ENCODE data around the gene LARP4B.
A peak's percentile ranks its signal among the peaks of the same experiment; 100 is the strongest.
"Not testable (repeated sequence)": the region's sequence is repeated elsewhere in the genome, so short reads cannot be mapped to it uniquely, and the experiment has no call there.

LARP4B gene

DNA sequence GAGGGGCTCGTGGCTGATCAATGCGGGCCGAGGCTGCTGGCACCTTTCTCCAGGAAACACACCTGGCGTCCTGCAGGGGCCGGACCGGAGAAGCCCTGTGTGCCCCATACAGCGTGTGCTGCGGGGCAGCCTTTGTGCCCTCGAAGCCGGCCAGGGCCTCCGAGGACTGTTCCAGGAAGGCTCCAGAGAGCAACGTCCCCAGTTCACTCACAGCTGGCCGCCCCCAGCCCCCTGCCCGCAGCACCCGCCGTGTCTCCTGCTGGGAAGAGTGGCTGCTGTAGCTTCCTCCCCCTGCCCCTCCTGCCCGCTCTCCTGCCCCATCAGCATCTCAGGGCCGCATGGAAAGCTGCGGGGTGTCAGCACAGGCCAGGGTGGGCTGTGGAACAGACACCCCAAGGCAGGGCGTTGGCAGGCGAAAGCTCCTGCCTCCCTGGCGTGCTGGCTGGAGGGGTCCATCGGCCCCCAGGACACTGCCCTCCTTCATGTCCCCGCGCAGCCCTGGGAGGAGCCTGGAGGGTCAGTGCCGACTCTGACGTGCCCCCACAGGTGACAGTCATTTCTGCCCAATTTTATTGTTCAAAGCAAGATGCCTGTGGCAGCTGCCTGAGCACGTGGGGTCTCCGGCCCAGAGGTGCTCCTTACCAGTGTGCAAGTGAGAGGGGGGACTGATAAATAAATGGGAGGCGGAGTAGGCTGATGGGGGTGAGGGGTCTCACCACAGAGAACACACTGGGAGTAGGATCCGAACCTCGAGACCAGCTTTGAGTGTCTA lies 146.2 kb downstream of the LARP4B start:
- no peak for DNase-seq

DNA sequence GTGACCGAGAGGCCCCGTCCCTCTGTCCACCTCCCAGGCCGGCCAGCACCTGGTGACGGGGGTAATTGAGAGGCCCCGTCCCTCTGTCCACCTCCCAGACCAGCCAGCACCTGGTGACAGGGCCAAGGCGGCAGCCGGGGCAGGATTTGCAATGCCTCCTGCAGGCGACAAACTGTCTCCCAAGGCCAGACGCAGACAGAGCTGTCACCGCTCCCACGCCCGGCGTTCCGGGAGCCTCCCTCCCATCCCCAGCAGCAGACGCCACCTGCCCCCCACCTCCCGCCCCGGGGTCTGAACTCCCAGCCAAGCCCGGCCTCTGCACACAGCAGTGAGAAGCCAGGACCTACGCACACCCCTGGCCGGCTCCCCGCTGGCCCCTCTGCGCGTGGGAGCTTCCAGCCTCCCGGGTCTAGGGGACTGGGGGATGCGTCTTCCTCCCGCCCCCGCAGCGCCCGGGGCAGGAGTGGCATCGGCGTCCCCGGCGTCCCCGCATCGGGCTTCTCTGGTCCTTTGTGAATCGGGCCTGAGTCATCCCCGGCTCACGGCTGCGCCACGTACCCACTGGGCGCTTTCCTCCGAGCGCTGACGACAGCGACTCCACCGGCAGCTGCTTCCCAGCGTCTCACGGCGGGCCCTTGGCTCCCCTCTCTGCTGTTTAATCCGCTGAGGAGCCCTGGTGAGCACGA lies 147.0 kb downstream of the LARP4B start:
- peak; percentile 21 for DNase-seq

DNA sequence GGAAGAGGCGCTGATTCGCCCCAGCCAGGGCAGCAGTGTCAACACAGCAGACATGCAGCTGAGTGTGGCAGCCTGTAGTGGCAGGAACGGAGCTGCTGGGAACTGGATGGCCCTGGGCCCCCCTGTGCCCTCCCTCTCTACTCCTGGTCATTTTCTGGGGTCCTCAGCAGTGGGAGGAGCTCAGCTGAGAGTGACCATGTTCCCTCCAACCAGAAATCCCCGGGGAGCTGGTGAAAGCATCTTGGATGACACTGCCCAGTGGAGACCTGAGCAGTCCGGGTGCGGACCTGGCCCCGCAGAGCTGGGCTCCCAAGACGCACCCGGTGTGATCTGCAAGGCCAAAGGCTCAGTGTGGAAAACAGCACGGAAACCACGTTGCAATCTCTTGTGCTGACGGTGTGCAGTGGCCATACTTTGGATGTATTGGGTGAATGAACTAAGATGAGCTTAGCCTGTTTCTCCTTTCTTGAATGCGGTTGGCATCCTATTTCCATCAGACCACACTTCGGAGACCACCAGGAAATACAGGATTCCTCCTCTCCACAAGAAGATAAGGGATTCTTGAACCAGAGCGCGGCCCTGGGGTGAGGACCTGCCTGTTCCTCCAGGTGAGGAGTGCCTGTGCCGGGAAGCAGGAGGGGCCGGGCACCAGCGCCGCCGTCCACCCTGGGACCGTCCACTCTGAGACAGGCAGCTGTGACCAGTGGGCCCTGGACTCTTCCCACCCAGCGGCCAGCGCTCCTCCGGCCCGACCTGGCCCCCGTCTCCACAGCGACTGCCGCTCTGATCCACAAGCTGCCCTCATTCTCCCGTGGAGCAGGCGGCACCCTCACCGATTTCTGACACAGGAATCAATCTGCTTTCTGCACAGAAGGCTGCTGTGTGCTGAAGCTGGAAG lies 148.5 kb downstream of the LARP4B start:
- DNase-seq: no peak

GRCh38 chr10:780536-781524 lies 150.7 kb downstream of the LARP4B start:
- no peak for DNase-seq

DNA sequence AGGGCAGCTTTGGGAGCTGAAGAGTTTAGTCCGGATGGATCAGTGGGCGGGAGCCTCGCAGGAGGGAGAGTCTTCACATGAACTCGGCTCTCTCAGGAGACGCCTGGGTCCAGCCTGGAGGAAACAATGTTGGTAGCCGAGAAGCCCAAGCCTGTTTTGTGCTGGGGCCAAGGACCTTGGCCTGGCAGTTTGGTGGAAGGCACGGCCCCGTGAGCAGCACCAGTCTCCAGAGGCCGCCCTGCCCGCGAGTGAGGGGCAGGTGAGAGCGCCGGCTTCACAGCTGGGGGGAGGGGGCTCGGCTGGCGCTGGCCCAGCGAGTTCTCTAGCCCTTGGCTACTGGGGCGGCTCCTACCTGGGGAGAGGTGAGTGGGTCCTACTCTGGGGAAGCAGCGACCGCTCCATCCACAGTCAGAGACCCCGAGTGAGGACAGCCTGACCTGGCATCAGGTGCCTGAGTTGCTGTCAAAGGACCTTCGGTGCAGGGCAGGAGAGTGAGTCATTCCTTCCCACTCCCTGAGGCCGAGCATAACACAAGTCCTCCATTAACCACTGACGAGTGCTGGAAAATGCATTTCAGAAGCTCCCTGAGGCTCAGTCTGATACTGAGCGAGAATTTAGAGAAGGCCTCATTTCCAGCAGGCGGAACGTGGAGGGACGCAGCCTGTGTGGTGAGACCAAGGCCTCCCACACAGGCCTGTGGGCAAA lies 152.7 kb downstream of the LARP4B start:
- no peak for DNase-seq

DNA sequence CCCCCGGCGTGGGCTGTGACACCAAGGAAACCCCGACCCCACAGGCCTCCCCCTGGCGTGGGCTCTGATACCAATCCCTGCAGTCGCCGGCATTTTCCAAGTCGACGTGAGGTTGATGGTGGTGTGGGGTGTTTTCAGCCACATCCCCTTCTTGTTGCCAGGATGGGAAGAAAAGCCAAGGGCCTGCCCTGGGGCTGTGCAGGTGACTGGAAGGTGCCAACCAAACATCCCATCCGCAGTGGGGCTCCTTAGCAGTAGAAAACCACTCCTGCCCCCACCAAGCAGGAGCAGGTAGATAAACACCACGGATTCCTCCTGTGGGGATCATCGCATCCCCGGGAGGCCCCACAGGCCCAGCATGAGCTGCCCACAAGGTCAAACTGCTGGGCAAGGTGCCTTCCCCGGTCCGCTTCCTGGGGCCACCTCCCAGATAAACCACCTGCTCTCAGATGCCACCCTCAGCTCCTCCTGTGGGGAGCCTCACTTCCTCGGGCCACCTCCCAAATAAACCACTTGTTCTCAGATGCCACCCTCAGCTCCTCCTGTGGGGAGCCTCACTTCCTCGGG lies 153.5 kb downstream of the LARP4B start:
- no peak for DNase-seq

DNA sequence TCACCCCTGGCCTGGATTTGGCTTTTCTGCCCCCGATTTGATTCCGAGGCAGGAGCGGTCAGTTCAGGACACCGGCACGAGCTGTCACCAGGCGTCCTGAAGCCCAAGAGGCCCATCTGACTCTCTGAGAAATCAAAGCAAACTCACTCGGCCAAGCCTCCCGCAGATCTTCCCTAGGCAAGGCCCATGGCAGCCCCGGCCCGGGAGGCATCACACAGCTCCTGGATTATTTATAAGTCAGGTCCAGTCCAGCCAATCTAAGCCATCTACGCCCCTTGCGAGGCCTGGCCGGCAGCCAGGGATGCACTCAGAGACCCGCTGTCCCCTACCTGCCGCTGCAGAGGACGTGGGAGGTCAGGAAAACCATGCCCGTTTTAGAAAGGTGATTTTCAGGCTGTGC lies 154.7 kb downstream of the LARP4B start:
- no peak for DNase-seq

DNA sequence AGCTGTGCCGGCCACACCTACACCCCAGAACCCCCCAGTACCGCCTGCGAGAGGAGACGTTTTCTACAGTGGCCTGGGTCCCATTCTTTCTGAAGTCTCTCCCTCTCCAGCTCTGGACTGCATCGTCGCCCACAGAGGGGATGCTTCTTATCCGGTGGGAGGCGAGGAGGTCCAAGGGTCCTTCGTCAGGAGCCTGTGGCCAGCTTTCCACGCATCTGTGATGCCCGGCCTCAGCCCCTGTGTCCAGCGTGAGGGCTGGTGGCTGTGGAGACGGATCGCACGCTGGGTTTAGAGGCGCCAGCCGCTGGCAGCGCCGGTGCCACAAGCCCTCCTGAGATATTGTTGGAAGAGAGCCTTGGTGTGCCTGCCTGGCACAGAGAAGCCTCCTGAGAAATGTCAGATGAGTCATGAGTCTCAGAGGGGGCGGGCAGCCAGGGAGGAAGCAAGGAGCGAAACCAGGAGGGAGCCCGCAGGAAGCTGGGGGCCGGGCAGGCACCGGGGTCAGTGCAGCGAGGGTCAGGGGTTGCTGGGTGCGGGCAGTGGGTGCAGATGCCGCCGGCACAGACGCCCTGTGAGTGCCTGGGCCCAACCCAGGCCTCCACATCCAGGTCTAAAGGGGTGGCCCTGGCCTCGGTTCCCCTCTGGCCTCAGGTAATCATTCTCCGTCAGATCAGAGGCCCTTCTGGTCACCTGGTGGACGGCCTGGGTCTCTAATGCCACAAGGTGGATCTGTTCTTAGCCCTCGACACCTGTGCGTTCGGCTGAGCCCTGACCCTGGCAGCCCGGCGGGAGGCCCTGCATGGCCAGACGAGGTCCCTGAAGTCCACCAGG lies 156.0 kb downstream of the LARP4B start:
- peak; percentile 6 for DNase-seq

GRCh38 chr10:774661-775244 lies 156.8 kb downstream of the LARP4B start:
- DNase-seq: no peak

DNA sequence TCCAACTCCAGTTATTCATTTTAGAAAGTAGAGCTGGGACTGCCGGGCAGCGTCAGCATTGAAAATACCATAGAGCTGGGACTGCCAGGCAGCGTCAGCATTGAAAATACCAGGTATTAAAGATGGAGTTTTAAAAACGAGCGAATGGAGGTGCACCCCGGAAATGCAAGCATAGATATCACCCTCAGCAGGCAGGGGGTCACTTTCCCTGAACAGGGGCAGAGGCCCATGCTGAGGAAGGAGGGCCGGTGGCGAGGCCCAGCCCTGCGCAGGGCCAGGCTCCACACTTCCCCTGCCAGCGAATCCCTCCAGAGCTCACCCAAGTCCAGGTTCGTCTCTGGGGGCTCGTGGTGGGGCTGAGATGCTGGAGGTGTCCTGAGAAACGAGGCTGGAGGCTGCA lies 157.3 kb downstream of the LARP4B start:
- DNase-seq: no peak

DNA sequence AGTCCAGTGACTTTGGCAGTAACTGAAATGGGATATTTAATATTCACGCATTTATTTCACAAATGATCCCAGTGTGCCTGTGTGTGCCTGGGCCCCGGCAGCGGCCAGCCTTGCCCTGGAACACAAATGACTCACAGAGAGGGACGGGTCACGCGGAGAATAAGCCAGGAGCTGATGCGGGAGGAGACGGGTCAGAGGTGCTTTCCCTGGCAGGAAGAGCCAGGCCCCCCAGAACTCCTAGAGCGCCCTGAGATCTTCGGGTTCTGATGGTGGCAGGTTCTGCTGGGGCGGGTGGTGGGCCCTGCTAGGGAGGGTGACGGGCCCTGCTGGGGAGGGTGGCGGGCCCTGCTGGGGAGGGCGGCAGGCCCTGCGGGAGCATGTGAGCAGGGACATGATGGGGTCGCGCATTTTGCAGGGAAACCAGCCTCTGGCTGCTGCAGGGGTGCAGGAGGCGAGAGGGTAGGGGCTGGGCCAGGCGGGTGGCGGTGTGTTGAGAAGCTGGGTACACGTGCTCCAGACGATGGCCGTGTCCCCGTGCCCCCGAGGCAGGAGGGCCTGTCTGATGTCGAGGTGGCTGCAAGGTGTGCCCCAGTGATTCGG lies 157.8 kb downstream of the LARP4B start:
- DNase-seq: no peak

GRCh38 chr10:772227-772637 lies 159.3 kb downstream of the LARP4B start:
- DNase-seq: no peak

DNA sequence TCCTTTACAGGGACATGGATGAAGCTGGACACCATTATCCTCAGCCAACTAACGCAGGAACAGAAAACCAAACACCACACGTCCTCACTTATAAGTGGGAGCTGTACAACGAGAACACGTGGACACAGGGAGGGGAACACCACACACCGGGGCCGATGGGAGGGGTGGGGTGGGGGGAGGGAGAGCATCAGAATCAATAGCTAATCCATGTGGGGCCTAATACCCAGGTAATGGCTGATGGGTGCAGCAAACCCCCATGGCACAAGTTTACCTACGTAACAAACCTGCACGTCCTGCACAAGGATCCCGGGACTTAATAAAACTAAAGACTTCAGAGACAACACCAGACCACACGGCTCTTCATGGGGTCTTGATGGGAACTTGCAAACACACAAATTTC lies 159.9 kb downstream of the LARP4B start:
- DNase-seq: no peak

GRCh38 chr10:770975-771374 lies 160.5 kb downstream of the LARP4B start:
- DNase-seq: no peak

DNA sequence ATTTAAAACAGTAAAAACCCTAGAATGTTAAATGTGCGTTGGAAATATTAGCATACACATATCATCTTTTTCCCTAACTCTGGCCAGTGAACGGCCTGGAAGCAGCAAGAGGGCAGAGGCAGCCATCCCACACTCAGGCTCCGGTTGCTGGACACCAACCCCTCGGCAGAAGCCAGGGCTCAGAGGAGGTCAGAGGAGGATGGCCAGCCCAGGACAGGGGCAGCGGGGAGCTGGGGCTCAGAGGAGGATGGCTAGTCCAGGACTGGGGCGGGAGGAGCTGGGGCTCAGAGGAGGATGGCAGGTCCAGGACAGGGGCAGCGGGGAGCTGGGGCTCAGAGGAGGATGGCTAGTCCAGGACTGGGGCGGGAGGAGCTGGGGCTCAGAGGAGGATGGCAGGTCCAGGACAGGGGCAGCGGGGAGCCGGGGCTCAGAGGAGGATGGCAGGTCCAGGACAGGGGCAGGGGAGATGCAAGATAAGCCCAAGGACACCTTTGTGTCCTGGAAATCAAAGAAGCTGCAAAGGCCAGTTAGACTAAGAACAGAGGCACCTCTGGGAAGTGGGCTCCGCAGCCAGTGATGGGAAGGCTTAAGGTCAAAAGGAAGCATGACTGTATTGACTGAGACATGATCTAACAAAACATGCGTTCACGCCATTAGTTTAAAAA lies 161.3 kb downstream of the LARP4B start:
- not testable (repeated sequence) for DNase-seq

GRCh38 chr10:767794-768193 lies 163.7 kb downstream of the LARP4B start:
- DNase-seq: no peak

GRCh38 chr10:767211-767610 lies 164.3 kb downstream of the LARP4B start:
- no peak for DNase-seq

DNA sequence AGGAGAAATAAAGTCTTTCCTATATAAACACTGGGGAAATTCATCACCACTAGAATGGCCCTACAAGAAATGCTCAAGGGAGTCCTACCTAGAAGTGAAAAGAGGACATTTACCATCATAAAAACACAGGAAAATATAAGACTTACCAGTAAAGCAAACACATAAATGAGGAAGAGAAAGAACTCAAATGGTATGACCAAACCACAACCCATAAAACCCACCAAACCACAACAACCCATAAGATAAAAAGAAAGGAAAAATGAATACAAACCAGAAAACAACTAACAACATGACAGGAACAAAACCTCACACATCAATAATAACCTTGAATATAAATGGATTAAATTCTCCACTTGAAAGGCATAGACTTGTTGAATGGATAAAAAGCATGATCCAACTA lies 170.1 kb downstream of the LARP4B start:
- no peak for DNase-seq

DNA sequence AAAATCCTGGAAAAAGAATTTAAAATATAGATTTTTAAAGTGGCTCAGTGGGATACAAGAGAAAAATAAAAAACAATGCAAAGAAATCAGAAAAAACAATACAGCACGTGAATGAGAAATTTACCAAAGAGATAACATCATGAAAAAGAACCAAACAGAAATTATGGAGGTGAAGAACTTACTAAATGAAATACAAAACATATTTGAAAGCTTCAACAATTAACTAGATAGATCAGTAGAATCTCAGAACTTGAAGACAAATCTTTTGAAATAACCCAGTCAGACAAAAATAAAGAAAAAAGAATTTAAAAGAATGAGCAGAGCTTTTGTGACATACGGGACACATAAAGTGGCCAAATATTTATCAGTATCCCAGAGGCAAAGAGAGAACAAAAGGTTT lies 170.9 kb downstream of the LARP4B start:
- no peak for DNase-seq
